A673 (cell line): ENCODE data around the gene OTOGL.

Experiments
- CTCF ChIP-seq: fragments of 300-800, 200-600 bp; sonication (generic); conservative IDR thresholded peaks from 2 replicates; pipeline ENCODE4 v1.5.1; 2017; ENCODE audit warnings: low read depth, mild to moderate bottlenecking, antibody characterized with exemption, low read length, moderate library complexity, mixed read lengths
- EZH2 ChIP-seq: fragments of 200-600 bp; sonication (generic); IDR thresholded peaks from 2 replicates; pipeline ENCODE4 v1.6.1; 2017; ENCODE audit warnings: borderline replicate concordance, low read depth, mild to moderate bottlenecking, mixed read lengths, antibody characterized with exemption, low read length; ENCODE audit not compliant: poor library complexity, severe bottlenecking

- TF ChIP-seq CTCF (no peak), EZH2 (no peak)
These were observed 264.7 kb downstream of the OTOGL start for GRCh38 chr12:80364056-80364455.
